HCT116 (cell line): Measurements from ENCODE around the gene RUNX2. TPM values are rescaled to one million over a fixed set of nuclear protein-coding genes. Genes with fewer than 3 reads are reported as not detected.

Experiments
- ATAC-seq: fragments of 200-7000 bp; cut with Tn5 transposase; 2 replicates; pipeline ENCODE4 v1.9.1; 2020; ENCODE audit warnings: mild to moderate bottlenecking, moderate library complexity
- BruUV-seq: library from RNA; stranded (reverse); fragments of 400-500 nt; replicated peaks from 2 replicates; lab custom pipeline; 2021; lab: Mats Ljungman, UMichigan
- CTCF ChIA-PET: fragments of 300-600 bp; sonication (Branson Sonifier 250); formaldehyde crosslinking; loops from one replicate; lab custom pipeline; 2021; ENCODE audit warnings: antibody characterized with exemption; lab: Charles Lee
- POLR2A ChIA-PET: fragments of 300-600, 350-600 bp; sonication (Branson Sonifier 250); formaldehyde crosslinking; loops from one replicate; lab custom pipeline; 2021; ENCODE audit warnings: antibody characterized with exemption; lab: Charles Lee
- RAD21 ChIA-PET, 2 experiments: fragments of 300-600 bp; sonication (Branson Sonifier 250); formaldehyde crosslinking; loops; one replicate each; lab custom pipeline; 2023; ENCODE audit warnings: low total read pairs in 2 of 2; ENCODE audit not compliant: uncharacterized antibody in 2 of 2, unreplicated experiment in 2 of 2, low non-redundant PET in 1 of 2; lab: Charles Lee
- DNase-seq: peaks from one replicate; pipeline ENCODE4 v3.0.0-alpha.2; 2010; ENCODE audit warnings: low read depth, low spot score
- H2AFZ ChIP-seq: fragments of 200-600 bp; shearing (Covaris generic), sonication (generic); 2 replicates; pipeline ENCODE4 v1.6.1; 2017; ENCODE audit warnings: low read depth, mixed run types, mixed read lengths, antibody characterized with exemption, low read length; ENCODE audit not compliant: poor library complexity, severe bottlenecking
- H3K27ac ChIP-seq: 2 replicates; pipeline ENCODE4 v1.5.1; 2012; ENCODE audit warnings: low read depth, low read length
- H3K27me3 ChIP-seq: fragments of 200-600 bp; sonication (generic); 2 replicates; pipeline ENCODE4 v1.6.1; 2016; ENCODE audit warnings: mixed run types, low read length, mixed read lengths; ENCODE audit not compliant: insufficient read depth
- H3K36me3 ChIP-seq, 2 experiments: fragments of 200-500 bp in 1 of 2; fragments of 200-600 bp in 1 of 2; sonication (Bioruptor generic) in 1 of 2; sonication (generic) in 1 of 2; 2 replicates each; pipeline versions ENCODE4 v1.5.1 to v1.6.1; 2014 to 2016; ENCODE audit warnings: low read length in 2 of 2, inconsistent platforms in 1 of 2, mixed read lengths in 1 of 2, mixed run types in 1 of 2; ENCODE audit not compliant: insufficient read depth in 2 of 2, control insufficient read depth in 1 of 2
- H3K4me1 ChIP-seq, 2 experiments: fragments of 200-600 bp in 1 of 2; sonication (generic) in 1 of 2; 2 replicates each; pipeline versions ENCODE4 v1.5.1 to v1.6.1; 2012 to 2017; ENCODE audit warnings: low read length in 2 of 2, inconsistent platforms in 1 of 2, mild to moderate bottlenecking in 1 of 2, mixed read lengths in 1 of 2, mixed run types in 1 of 2, moderate library complexity in 1 of 2; ENCODE audit not compliant: insufficient read depth in 2 of 2, control insufficient read depth in 1 of 2
- H3K4me2 ChIP-seq: fragments of 200-600 bp; sonication (generic); 2 replicates; pipeline ENCODE4 v1.6.1; 2017; ENCODE audit warnings: mixed run types, low read length, mixed read lengths
- H3K4me3 ChIP-seq, 2 experiments: fragments of 200-600 bp in 1 of 2; sonication (generic) in 1 of 2; replicated peaks in 1 of 2; 2 replicates each; pipeline ENCODE4 v1.5.1; 2011 to 2016; ENCODE audit warnings: low read length in 2 of 2, control low read depth in 1 of 2, low read depth in 1 of 2, mild to moderate bottlenecking in 1 of 2, mixed read lengths in 1 of 2, mixed run types in 1 of 2
- H3K79me2 ChIP-seq: fragments of 200-600 bp; sonication (generic); 2 replicates; pipeline ENCODE4 v1.6.1; 2017; ENCODE audit warnings: mild to moderate bottlenecking, mixed run types, low read length, moderate library complexity, mixed read lengths; ENCODE audit not compliant: insufficient read depth
- H3K9ac ChIP-seq: fragments of 200-600 bp; sonication (generic); 2 replicates; pipeline ENCODE4 v1.6.1; 2016; ENCODE audit warnings: low read length, mixed read lengths
- H3K9me2 ChIP-seq: fragments of 200-600 bp; sonication (generic), shearing (Covaris generic); 2 replicates; pipeline ENCODE4 v1.6.1; 2017; ENCODE audit warnings: mixed run types, mild to moderate bottlenecking, moderate library complexity; ENCODE audit not compliant: insufficient read depth
- H3K9me3 ChIP-seq, 2 experiments: fragments of 200-500 bp in 1 of 2; fragments of 200-600 bp in 1 of 2; sonication (Bioruptor generic) in 1 of 2; sonication (generic) in 1 of 2; 2 replicates each; pipeline ENCODE4 v1.6.1; 2014 to 2017; ENCODE audit warnings: low read length in 2 of 2, mixed read lengths in 2 of 2, inconsistent platforms in 1 of 2, low read depth in 1 of 2, mild to moderate bottlenecking in 1 of 2, mixed run types in 1 of 2, moderate library complexity in 1 of 2; ENCODE audit not compliant: control insufficient read depth in 1 of 2, insufficient read depth in 1 of 2
- H4K20me1 ChIP-seq: fragments of 200-600 bp; sonication (generic), shearing (Covaris generic); 2 replicates; pipeline ENCODE4 v1.6.1; 2017; ENCODE audit warnings: mixed run types, mild to moderate bottlenecking, moderate library complexity; ENCODE audit not compliant: insufficient read depth
- CBX3 ChIP-seq: IDR thresholded peaks from 2 replicates; pipeline ENCODE4 v1.6.1; 2012; ENCODE audit warnings: low read depth
- CEBPB ChIP-seq: IDR thresholded peaks from 2 replicates; pipeline ENCODE4 v1.6.1; 2012; ENCODE audit warnings: low read depth
- ELF1 ChIP-seq: IDR thresholded peaks from 2 replicates; pipeline ENCODE4 v1.6.1; 2012; ENCODE audit warnings: low read depth, borderline replicate concordance
- POLR2A ChIP-seq: IDR thresholded peaks from 2 replicates; pipeline ENCODE4 v1.7.0; 2011; ENCODE audit warnings: borderline replicate concordance; ENCODE audit not compliant: insufficient read depth, insufficient read length; ENCODE audit errors: extremely low read depth
- SIN3A ChIP-seq: IDR thresholded peaks from 2 replicates; pipeline ENCODE4 v1.6.1; 2012; ENCODE audit warnings: low read depth
- SP1 ChIP-seq: IDR thresholded peaks from 2 replicates; pipeline ENCODE4 v1.6.1; 2012; ENCODE audit warnings: low read depth
- YY1 ChIP-seq: IDR thresholded peaks from 2 replicates; pipeline ENCODE4 v1.6.1; 2011; ENCODE audit warnings: low read length, low read depth, moderate library complexity, mild to moderate bottlenecking; ENCODE audit not compliant: insufficient replicate concordance; ENCODE audit errors: extremely low read depth
- ZFX ChIP-seq: fragments of 450-650 bp; IDR thresholded peaks from 2 replicates; pipeline ENCODE4 v1.6.1; 2017
- ZNF274 ChIP-seq: fragments of 200-500 bp; sonication (Bioruptor generic); IDR thresholded peaks from 2 replicates; pipeline ENCODE4 v1.6.1; 2014; ENCODE audit warnings: mild to moderate bottlenecking, low read depth, low read length, inconsistent platforms
- intact Hi-C: fragments of 100-400 bp; cut with micrococcal nuclease; formaldehyde crosslinking; loops from 2 replicates; pipeline ENCODE4 v1.10.0; 2022
- total RNA-seq: library from RNA; stranded (reverse); gene quantifications from one replicate; pipeline ENCODE4 v1.2.1, GENCODE V29; 2021; ENCODE audit not compliant: unreplicated experiment
- TF ChIP-seq, protein P1 (sequence below): IDR thresholded peaks from 2 replicates; pipeline ENCODE4 v1.6.1; 2011; ENCODE audit warnings: mild to moderate bottlenecking, low read length, moderate library complexity; ENCODE audit not compliant: insufficient replicate concordance; ENCODE audit errors: extremely low read depth
- TF ChIP-seq, protein P2 (sequence below), 3 experiments: fragments of 200-600 bp in 1 of 3; sonication (generic) in 1 of 3; IDR thresholded peaks in 2 of 3; conservative IDR thresholded peaks in 1 of 3; 2 replicates each; pipeline ENCODE4 v1.5.1; 2012 to 2017; ENCODE audit warnings: low read depth in 2 of 3, low read length in 2 of 3, antibody characterized with exemption in 1 of 3, borderline replicate concordance in 1 of 3, control low read depth in 1 of 3, mild to moderate bottlenecking in 1 of 3, mixed read lengths in 1 of 3, mixed run types in 1 of 3, moderate library complexity in 1 of 3; ENCODE audit not compliant: insufficient read depth in 1 of 3
- TF ChIP-seq, protein P3 (sequence below): IDR thresholded peaks from 2 replicates; pipeline ENCODE4 v1.6.1; 2012
- TF ChIP-seq, protein P4 (sequence below): IDR thresholded peaks from 2 replicates; pipeline ENCODE4 v1.6.1; 2012
- TF ChIP-seq, protein P5 (sequence below): IDR thresholded peaks from 2 replicates; pipeline ENCODE4 v1.6.1; 2012; ENCODE audit warnings: low read depth

The RUNX2 gene
- total RNA-seq, 1 experiment from 2014 or later = 1.1 TPM

DNA sequence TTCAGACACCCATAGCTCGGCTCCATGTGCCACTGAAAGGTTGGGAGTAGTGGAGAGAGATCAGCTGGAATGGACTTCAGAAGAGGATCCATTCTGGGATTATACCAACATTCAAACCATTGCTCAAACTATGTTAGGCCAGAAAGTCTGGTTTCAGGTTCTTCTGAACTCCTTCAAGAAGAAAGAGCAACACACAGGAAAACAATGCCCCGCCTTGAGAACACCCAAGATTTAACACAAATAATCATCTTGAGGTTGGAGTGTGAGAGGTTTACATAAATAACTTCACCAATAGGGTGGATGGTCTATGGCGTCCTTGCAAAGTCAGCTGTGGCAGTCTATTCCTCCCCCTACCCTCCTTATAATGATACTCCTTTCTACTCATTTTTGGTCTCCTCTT is 261.2 kb downstream of the RUNX2 start (continued):
- TF ChIP-seq, protein P1, sequence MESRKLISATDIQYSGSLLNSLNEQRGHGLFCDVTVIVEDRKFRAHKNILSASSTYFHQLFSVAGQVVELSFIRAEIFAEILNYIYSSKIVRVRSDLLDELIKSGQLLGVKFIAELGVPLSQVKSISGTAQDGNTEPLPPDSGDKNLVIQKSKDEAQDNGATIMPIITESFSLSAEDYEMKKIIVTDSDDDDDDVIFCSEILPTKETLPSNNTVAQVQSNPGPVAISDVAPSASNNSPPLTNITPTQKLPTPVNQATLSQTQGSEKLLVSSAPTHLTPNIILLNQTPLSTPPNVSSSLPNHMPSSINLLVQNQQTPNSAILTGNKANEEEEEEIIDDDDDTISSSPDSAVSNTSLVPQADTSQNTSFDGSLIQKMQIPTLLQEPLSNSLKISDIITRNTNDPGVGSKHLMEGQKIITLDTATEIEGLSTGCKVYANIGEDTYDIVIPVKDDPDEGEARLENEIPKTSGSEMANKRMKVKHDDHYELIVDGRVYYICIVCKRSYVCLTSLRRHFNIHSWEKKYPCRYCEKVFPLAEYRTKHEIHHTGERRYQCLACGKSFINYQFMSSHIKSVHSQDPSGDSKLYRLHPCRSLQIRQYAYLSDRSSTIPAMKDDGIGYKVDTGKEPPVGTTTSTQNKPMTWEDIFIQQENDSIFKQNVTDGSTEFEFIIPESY = no peak
- no peak for TF ChIP-seq POLR2A
- TF ChIP-seq, protein P2, sequence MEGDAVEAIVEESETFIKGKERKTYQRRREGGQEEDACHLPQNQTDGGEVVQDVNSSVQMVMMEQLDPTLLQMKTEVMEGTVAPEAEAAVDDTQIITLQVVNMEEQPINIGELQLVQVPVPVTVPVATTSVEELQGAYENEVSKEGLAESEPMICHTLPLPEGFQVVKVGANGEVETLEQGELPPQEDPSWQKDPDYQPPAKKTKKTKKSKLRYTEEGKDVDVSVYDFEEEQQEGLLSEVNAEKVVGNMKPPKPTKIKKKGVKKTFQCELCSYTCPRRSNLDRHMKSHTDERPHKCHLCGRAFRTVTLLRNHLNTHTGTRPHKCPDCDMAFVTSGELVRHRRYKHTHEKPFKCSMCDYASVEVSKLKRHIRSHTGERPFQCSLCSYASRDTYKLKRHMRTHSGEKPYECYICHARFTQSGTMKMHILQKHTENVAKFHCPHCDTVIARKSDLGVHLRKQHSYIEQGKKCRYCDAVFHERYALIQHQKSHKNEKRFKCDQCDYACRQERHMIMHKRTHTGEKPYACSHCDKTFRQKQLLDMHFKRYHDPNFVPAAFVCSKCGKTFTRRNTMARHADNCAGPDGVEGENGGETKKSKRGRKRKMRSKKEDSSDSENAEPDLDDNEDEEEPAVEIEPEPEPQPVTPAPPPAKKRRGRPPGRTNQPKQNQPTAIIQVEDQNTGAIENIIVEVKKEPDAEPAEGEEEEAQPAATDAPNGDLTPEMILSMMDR (IDR thresholded peaks at IDR 0.05 in 2 of 3, conservative IDR thresholded peaks at IDR 0.05 in 1 of 3; ENCODE audit: borderline replicate concordance in 1 of 3, insufficient read depth in 1 of 3, low read depth in 2 of 3, low read length in 2 of 3) = no peak
- TF ChIP-seq CEBPB = no peak
- TF ChIP-seq, protein P3, sequence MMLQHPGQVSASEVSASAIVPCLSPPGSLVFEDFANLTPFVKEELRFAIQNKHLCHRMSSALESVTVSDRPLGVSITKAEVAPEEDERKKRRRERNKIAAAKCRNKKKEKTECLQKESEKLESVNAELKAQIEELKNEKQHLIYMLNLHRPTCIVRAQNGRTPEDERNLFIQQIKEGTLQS = no peak
- no peak for TF ChIP-seq CBX3
- no peak for TF ChIP-seq SP1
- no peak for TF ChIP-seq ELF1

DNA sequence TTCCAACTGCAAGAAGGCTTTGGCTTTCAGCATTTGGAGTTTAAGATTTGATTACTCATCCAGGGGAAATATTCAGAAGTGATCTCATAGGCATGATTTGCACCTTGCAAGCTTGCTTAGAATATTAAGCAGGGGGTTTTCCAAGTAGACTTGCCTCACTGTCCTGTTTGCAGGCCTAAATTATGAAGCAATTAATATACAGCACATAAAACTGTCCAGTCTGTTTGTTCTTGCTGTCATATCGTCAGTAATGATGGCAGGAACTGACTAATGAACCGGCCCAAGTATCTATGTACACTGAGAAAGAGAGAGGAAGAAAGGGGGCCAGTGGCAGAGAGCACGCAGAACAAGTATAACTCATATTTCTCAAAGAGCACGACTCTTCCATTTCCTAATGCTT is 262.1 kb downstream of the RUNX2 start:
- Histone ChIP-seq H3K4me3 (no peak overlapping the region), H3K27ac (no peak overlapping the region), H3K4me2 (no peak overlapping the region), H3K79me2 (no peaks in the 10 kb centered on the region), H3K9me2 (no peaks in the 10 kb centered on the region), H3K27me3 (no peaks in the 10 kb centered on the region), H3K9ac (no peak overlapping the region), H3K9me3 (no peaks in the 10 kb centered on the region), H4K20me1 (no peaks in the 10 kb centered on the region), H2AFZ (peak overlapping the region; percentile 37), H3K36me3 (no peaks in the 10 kb centered on the region), H3K4me1 (peaks cover 7 to 25% of the 10 kb centered on the region in 2 experiments; a peak in 3 of 4 replicates)
- RAD21 ChIA-PET = no interaction called here
- CTCF ChIA-PET = no interaction called here
- no peak for ATAC-seq
- POLR2A ChIA-PET = no interaction called here
- intact Hi-C loops = no loop called here
- no peak for DNase-seq
- BruUV-seq = no TSS peak
- TF ChIP-seq ZFX (no peak), YY1 (no peak), ZNF274 (no peak), SP1 (no peak), CEBPB (no peak), SIN3A (no peak), ELF1 (no peak)
- TF ChIP-seq, protein P4, sequence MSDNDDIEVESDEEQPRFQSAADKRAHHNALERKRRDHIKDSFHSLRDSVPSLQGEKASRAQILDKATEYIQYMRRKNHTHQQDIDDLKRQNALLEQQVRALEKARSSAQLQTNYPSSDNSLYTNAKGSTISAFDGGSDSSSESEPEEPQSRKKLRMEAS = no peak
- TF ChIP-seq, protein P2 (IDR thresholded peaks at IDR 0.05 in 2 of 3, conservative IDR thresholded peaks at IDR 0.05 in 1 of 3; ENCODE audit: borderline replicate concordance in 1 of 3, insufficient read depth in 1 of 3, low read depth in 2 of 3, low read length in 2 of 3) = no peak
- TF ChIP-seq, protein P5, sequence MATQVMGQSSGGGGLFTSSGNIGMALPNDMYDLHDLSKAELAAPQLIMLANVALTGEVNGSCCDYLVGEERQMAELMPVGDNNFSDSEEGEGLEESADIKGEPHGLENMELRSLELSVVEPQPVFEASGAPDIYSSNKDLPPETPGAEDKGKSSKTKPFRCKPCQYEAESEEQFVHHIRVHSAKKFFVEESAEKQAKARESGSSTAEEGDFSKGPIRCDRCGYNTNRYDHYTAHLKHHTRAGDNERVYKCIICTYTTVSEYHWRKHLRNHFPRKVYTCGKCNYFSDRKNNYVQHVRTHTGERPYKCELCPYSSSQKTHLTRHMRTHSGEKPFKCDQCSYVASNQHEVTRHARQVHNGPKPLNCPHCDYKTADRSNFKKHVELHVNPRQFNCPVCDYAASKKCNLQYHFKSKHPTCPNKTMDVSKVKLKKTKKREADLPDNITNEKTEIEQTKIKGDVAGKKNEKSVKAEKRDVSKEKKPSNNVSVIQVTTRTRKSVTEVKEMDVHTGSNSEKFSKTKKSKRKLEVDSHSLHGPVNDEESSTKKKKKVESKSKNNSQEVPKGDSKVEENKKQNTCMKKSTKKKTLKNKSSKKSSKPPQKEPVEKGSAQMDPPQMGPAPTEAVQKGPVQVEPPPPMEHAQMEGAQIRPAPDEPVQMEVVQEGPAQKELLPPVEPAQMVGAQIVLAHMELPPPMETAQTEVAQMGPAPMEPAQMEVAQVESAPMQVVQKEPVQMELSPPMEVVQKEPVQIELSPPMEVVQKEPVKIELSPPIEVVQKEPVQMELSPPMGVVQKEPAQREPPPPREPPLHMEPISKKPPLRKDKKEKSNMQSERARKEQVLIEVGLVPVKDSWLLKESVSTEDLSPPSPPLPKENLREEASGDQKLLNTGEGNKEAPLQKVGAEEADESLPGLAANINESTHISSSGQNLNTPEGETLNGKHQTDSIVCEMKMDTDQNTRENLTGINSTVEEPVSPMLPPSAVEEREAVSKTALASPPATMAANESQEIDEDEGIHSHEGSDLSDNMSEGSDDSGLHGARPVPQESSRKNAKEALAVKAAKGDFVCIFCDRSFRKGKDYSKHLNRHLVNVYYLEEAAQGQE = no peak
